ENCODE results near the gene ALG5. TPM values are rescaled to one million over a fixed set of nuclear protein-coding genes. Genes with fewer than 3 reads are reported as not detected.

ALG5 gene, protein sequence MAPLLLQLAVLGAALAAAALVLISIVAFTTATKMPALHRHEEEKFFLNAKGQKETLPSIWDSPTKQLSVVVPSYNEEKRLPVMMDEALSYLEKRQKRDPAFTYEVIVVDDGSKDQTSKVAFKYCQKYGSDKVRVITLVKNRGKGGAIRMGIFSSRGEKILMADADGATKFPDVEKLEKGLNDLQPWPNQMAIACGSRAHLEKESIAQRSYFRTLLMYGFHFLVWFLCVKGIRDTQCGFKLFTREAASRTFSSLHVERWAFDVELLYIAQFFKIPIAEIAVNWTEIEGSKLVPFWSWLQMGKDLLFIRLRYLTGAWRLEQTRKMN
- 29.4 and 29.8 TPM in 2 replicates for total RNA-seq

DNA sequence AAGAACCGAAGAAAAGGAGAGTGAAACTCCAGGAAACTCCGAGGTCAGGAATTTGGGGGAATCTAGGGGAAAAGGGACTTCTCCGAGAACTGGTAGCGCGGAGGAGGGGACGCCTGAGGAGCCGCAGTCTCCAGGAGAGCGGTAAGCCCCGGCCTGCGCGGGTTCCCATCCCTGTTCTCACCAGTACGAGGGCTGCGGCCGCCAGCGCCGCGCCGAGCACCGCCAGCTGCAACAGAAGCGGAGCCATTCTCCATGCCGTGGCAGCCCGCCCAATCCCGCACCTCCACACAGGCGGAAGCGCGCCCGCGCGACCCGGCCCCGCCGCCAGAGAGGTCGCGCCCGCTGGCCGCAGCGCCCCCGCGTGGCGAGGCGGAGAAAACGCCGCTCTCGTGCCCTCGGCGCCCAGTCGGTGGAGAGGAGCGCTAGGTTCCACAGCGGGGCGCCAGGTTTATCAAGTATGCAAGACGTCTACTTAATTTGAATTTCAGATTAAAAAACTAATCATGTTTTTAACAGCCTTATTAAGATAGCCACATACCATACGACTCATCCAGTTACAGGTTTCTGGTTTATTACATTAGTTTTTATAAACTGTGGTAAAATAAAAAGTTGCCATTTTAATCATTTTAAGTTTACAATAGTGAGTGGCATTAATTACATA lies at the start of gene ALG5:
ALG5 (minus strand) TSS at position 287 of the 661 bp plus-strand sequence; CDS start at position 247, 40 bp downstream.

DNA sequence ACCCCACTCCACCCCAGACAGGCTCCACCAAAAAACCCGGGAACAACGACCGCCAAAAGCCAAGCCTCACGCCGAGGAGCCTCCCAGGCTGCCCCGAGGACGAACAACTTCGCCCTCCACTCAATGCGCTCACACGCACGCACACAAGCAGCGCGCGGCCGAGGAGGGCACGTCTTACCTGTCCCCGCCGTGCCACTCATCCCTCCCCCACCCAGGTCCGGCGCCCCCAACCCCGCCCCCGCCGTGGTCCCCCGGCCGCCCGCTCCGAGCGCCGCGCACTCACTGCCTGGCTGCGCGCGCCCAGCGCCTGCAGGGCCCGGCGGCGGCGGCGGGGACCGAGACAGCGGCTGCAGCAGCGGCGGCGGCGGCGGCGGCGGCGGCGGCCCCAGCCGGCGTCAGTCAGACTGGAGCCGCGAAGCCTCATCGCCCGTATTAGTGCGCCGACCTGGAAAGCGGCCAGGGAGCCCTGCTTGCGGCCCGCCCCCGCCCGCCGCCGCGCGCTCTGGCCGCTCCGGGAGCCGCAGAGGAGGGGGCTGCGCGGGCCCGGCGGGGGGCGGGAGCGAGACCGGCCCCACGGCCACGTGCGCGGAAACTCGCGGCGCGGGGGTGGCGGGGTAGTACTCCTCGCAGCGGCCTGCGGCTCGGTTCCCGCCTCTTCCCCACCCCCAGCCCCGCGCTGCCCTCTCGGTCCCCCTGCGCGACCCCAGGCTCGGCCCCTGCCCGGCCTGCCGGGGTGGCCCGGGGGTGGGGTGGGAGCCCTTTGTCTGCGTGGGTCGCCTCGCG lies 79.1 kb downstream of the ALG5 start, which contains the start of gene SMAD9:
SMAD9 (minus strand) TSS at position 406 of the 783 bp plus-strand sequence. CDS start 40,549 bp downstream, outside the sequence.

Other genes starting within 250 kb of the ALG5 start
- 0.54 and 0.79 TPM in 2 replicates for gene RFXAP, start 180.1 kb downstream of the ALG5 start, total RNA-seq
- 0.11 and 0.39 TPM in 2 replicates for gene SMAD9, start 79.1 kb downstream of the ALG5 start, total RNA-seq
- 17.5 and 18.8 TPM in 2 replicates for gene EXOSC8, start 1.4 kb upstream of the ALG5 start, total RNA-seq
- gene SUPT20H, start 60.3 kb upstream of the ALG5 start, total RNA-seq = 63.4 and 72.6 TPM in 2 replicates
- gene CSNK1A1L, start 106.3 kb upstream of the ALG5 start, total RNA-seq = not detected in 2 replicates

Measured in placental epithelial cell (primary cell).